MM.1S (cell line): ENCODE data around the gene DNLZ.

ENCODE experiments used
- EZH2 ChIP-seq: fragments of 300-600 bp; sonication (generic); optimal IDR thresholded peaks from 2 replicates; pipeline ENCODE3; 2017; ENCODE audit warnings: low read depth, mild to moderate bottlenecking, antibody characterized with exemption, low read length, mixed read lengths
- EZH2phosphoT487 ChIP-seq: fragments of 300-600 bp; sonication (generic); IDR thresholded peaks from 2 replicates; pipeline ENCODE4 v1.6.1; 2018; ENCODE audit warnings: antibody characterized with exemption, low read length
- TF ChIP-seq, protein P1 (sequence below): fragments of 300-600 bp; sonication (generic); IDR thresholded peaks from 2 replicates; pipeline ENCODE4 v1.5.1; 2016; ENCODE audit warnings: antibody characterized with exemption, low read length, mixed read lengths

DNA sequence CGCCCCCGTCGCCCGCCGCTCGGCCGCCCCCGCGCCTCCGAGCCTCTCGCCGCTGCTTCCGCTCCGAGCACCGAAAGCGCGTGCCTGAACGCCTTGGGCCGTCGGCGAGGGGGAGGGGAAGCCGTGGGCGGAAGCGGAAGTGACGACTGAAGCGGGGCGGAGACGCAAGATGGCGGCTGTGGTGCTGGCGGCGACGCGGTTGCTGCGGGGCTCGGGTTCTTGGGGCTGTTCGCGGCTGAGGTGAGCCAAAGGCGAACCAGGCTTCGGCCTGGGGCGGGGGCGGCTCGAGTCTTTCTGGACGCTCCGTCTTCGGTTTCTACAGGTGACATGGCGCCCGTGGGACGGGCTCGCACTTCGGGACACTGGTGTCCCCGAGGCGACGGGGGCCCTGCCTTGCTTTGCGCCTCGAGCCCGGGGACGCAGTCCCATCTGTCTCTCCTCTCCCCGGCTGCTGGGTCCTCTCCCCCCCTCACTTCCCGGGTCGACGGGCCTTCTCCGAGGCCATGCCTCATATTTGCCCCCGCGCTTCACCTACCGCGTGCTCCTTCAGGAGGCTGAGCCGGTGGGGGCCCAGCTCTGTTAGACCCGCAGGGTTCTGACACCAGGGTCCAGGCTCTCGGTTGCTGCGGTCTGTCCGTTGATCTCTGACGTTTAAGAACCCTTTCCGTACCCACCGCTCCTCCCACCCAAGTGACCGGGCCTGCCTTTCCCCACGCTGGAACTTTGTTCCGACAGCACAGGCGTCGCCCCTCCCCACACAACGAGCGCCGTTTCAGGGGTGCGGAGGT is 47.1 kb upstream of the DNLZ start, which contains the start of the genes ENTR1 and PMPCA:
- TF ChIP-seq EZH2 (no peak), EZH2phosphoT487 (no peak)
- TF ChIP-seq, protein P1, sequence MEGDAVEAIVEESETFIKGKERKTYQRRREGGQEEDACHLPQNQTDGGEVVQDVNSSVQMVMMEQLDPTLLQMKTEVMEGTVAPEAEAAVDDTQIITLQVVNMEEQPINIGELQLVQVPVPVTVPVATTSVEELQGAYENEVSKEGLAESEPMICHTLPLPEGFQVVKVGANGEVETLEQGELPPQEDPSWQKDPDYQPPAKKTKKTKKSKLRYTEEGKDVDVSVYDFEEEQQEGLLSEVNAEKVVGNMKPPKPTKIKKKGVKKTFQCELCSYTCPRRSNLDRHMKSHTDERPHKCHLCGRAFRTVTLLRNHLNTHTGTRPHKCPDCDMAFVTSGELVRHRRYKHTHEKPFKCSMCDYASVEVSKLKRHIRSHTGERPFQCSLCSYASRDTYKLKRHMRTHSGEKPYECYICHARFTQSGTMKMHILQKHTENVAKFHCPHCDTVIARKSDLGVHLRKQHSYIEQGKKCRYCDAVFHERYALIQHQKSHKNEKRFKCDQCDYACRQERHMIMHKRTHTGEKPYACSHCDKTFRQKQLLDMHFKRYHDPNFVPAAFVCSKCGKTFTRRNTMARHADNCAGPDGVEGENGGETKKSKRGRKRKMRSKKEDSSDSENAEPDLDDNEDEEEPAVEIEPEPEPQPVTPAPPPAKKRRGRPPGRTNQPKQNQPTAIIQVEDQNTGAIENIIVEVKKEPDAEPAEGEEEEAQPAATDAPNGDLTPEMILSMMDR, result no peak
